SK-N-MC (cell line): ENCODE measurements around the gene KCNH1.

ENCODE experiments used
- EZH2 ChIP-seq: fragments of 200-600 bp; sonication (generic); IDR thresholded peaks from one replicate; pipeline ENCODE4 v1.6.1; 2017; ENCODE audit warnings: antibody characterized with exemption
- POLR2AphosphoS5 ChIP-seq: IDR thresholded peaks from 2 replicates; pipeline ENCODE4 v1.6.1; 2012; ENCODE audit warnings: mild to moderate bottlenecking, low read depth, low read length, borderline replicate concordance

GRCh38 chr1:210741564-210741963 is 392.4 kb downstream of the KCNH1 start:
- TF ChIP-seq EZH2 (no peak), POLR2AphosphoS5 (no peak)
